Thyroid gland (tissue), 4 donors: Measurements from ENCODE around the gene TUBB4A.

Experiments used
- CTCF ChIP-seq, 6 experiments: fragments of 200-600 bp in 3 of 6; fragments of 450-650 bp in 3 of 6; sonication (generic) in 3 of 6; IDR thresholded peaks; one replicate each; pipeline ENCODE4 v1.5.1; 2016 to 2019; ENCODE audit warnings: antibody characterized with exemption in 6 of 6, mild to moderate bottlenecking in 2 of 6, inconsistent platforms in 1 of 6, moderate library complexity in 1 of 6
- POLR2A ChIP-seq, 2 donors: fragments of 450-650 bp; IDR thresholded peaks; one replicate each; pipeline ENCODE4 v1.6.1; 2017; ENCODE audit warnings: antibody characterized with exemption in 2 of 2, mild to moderate bottlenecking in 2 of 2, moderate library complexity in 1 of 2

DNA sequence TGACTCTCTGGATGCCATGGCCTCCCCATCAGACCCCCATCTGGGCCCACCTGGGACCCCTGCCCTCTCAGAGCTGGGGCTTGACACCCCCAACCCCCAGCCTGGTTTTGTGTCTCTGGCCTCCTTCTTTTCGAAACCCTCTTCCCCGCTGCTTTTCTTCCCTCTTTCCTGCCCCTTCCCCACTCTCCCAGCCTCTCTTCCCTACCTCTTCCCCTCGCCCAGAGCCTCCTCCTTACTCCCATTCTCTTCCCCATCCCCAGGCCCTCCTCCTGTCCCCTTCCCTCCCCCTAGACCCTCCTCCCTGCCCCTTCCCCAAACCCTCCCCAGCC is 30.9 kb upstream of the TUBB4A start:
- TF ChIP-seq CTCF (IDR thresholded peaks at IDR 0.05) (no peak), POLR2A (IDR thresholded peaks at IDR 0.05) (no peak)
